Cardiac fibroblast (primary cell): ENCODE data around the gene GLO1.
A peak's percentile ranks its signal among the peaks of the same experiment; 100 is the strongest.

ENCODE experiments used
- DNase-seq, 2 donors: peaks; one replicate each; pipeline versions ENCODE4 v3.0.0 to v3.0.0-alpha.2; 2010; ENCODE audit warnings: low read depth in 2 of 2
- H3K4me3 ChIP-seq, 2 donors: replicated peaks in 1 of 2; 1 replicate in 1 of 2; 2 replicates in 1 of 2; pipeline ENCODE4 v1.5.1; 2011; ENCODE audit warnings: low read depth in 2 of 2, low read length in 2 of 2, mild to moderate bottlenecking in 2 of 2, moderate library complexity in 1 of 2
- CTCF ChIP-seq: IDR thresholded peaks from one replicate; pipeline ENCODE4 v1.5.1; 2011; ENCODE audit warnings: low read depth, mild to moderate bottlenecking, low read length, inconsistent platforms

GLO1 gene

GRCh38 chr6:38722038-38722437 is 19.1 kb upstream of the GLO1 start:
- H3K4me3 ChIP-seq = no peak overlapping the region
- TF ChIP-seq CTCF = no peak

GRCh38 chr6:38720295-38720694 is 17.4 kb upstream of the GLO1 start:
- peak; percentile 1 for TF ChIP-seq CTCF
- H3K4me3 ChIP-seq = no peak overlapping the region
- peak; percentile 15 to 39 for DNase-seq

More at GRCh38 chr6:38722038-38722437, 19.1 kb upstream of the GLO1 start:
- peak in 1 of 2 donors; percentile 25 for DNase-seq

- TF ChIP-seq CTCF = no peak
- H3K4me3 ChIP-seq = no peak overlapping the region
- DNase-seq = no peak
Measured at GRCh38 chr6:38719358-38719757, 16.4 kb upstream of the GLO1 start.

GRCh38 chr6:38716825-38717224 is 13.9 kb upstream of the GLO1 start:
- H3K4me3 ChIP-seq = no peak overlapping the region
- DNase-seq = no peak
- TF ChIP-seq CTCF = no peak

- no peak for TF ChIP-seq CTCF
- H3K4me3 ChIP-seq = peak within 1 kb of the TSS; percentile 26 to 46
- no peak for DNase-seq
Measured at GRCh38 chr6:38715016-38715689, 12.2 kb upstream of the GLO1 start, which contains the start of gene DNAH8. Gene DNAH8, plus strand, starts transcription at chr6:38715311. Its CDS starts 7,499 bp downstream, at chr6:38722810.

- no peak overlapping the region for H3K4me3 ChIP-seq
- no peak for TF ChIP-seq CTCF
- no peak for DNase-seq
Measured at GRCh38 chr6:38714239-38715015, 11.5 kb upstream of the GLO1 start.
